ENCODE data around the gene UBE2O.

The UBE2O gene

GRCh38 chr17:76475302-76475701 lies 22.4 kb upstream of the UBE2O start:
- H3K9me2 ChIP-seq (replicated peaks; ENCODE audit: control insufficient read depth, low read length) = no peaks in the 10 kb centered on the region
- H3K4me1 ChIP-seq (ENCODE audit: control insufficient read depth, low read length) = peaks cover 12% of the 10 kb centered on the region
- H3K27me3 ChIP-seq (ENCODE audit: control insufficient read depth, low read length) = no peaks in the 10 kb centered on the region

GRCh38 chr17:76474894-76475293 lies 21.9 kb upstream of the UBE2O start:
- H3F3A ChIP-seq (ENCODE audit: control insufficient read depth, insufficient read depth) = no peaks in the 10 kb centered on the region
- H4K20me1 ChIP-seq (ENCODE audit: control insufficient read depth, insufficient read depth, low read depth, low read length) = no peaks in the 10 kb centered on the region
- H3K79me2 ChIP-seq (ENCODE audit: control insufficient read depth, low read length) = no peaks in the 10 kb centered on the region; the same call in 1 of the 2 replicates
- H3K27ac ChIP-seq (ENCODE audit: low read depth, low read length) = no peak overlapping the region
- peaks cover 61% of the 10 kb centered on the region for H3K36me3 ChIP-seq (ENCODE audit: control insufficient read depth, low read length)
- TF ChIP-seq CTCF (IDR thresholded peaks at IDR 0.05; ENCODE audit: low read depth, low read length, poor library complexity, severe bottlenecking) = no peak
- no peak for TF ChIP-seq EZH2phosphoT487 (IDR thresholded peaks at IDR 0.05; ENCODE audit: borderline replicate concordance, low read length)
- no peak overlapping the region for H3K4me3 ChIP-seq (ENCODE audit: low read length)
- H3K4me1 ChIP-seq (ENCODE audit: control insufficient read depth, low read length) = peaks cover 8% of the 10 kb centered on the region
- H3K27me3 ChIP-seq (ENCODE audit: control insufficient read depth, low read length) = no peaks in the 10 kb centered on the region
- no peaks in the 10 kb centered on the region for H3K9me3 ChIP-seq (ENCODE audit: control insufficient read depth, insufficient read depth, low read length)
- no peaks in the 10 kb centered on the region for H3K9me2 ChIP-seq (replicated peaks; ENCODE audit: control insufficient read depth, low read length)
- no peak overlapping the region for H3K4me2 ChIP-seq (ENCODE audit: low read length)

More at GRCh38 chr17:76475302-76475701, 22.4 kb upstream of the UBE2O start:
- H4K20me1 ChIP-seq (ENCODE audit: control insufficient read depth, insufficient read depth, low read depth, low read length) = no peaks in the 10 kb centered on the region
- H3K79me2 ChIP-seq (ENCODE audit: control insufficient read depth, low read length) = no peaks in the 10 kb centered on the region; the same call in 1 of the 2 replicates
- H3K4me2 ChIP-seq (ENCODE audit: low read length) = no peak overlapping the region
- no peak for TF ChIP-seq EZH2phosphoT487 (IDR thresholded peaks at IDR 0.05; ENCODE audit: borderline replicate concordance, low read length)
- TF ChIP-seq CTCF (IDR thresholded peaks at IDR 0.05; ENCODE audit: low read depth, low read length, poor library complexity, severe bottlenecking) = no peak
- no peaks in the 10 kb centered on the region for H3K9me3 ChIP-seq (ENCODE audit: control insufficient read depth, insufficient read depth, low read length)
- H3F3A ChIP-seq (ENCODE audit: control insufficient read depth, insufficient read depth) = no peaks in the 10 kb centered on the region
- H3K27ac ChIP-seq (ENCODE audit: low read depth, low read length) = no peak overlapping the region
- peaks cover 61% of the 10 kb centered on the region for H3K36me3 ChIP-seq (ENCODE audit: control insufficient read depth, low read length)
- H3K4me3 ChIP-seq (ENCODE audit: low read length) = no peak overlapping the region

GRCh38 chr17:76474238-76474637 lies 21.3 kb upstream of the UBE2O start:
- TF ChIP-seq CTCF (IDR thresholded peaks at IDR 0.05; ENCODE audit: low read depth, low read length, poor library complexity, severe bottlenecking) (no peak), EZH2phosphoT487 (IDR thresholded peaks at IDR 0.05; ENCODE audit: borderline replicate concordance, low read length) (no peak)
- no peak overlapping the region for H3K4me2 ChIP-seq (ENCODE audit: low read length)
- H3K4me1 ChIP-seq (ENCODE audit: control insufficient read depth, low read length) = peaks cover 3% of the 10 kb centered on the region
- peaks cover 57% of the 10 kb centered on the region for H3K36me3 ChIP-seq (ENCODE audit: control insufficient read depth, low read length)
- H3K9me2 ChIP-seq (replicated peaks; ENCODE audit: control insufficient read depth, low read length) = no peaks in the 10 kb centered on the region
- no peaks in the 10 kb centered on the region for H3F3A ChIP-seq (ENCODE audit: control insufficient read depth, insufficient read depth)
- no peaks in the 10 kb centered on the region for H3K27me3 ChIP-seq (ENCODE audit: control insufficient read depth, low read length)
- H3K9me3 ChIP-seq (ENCODE audit: control insufficient read depth, insufficient read depth, low read length) = no peaks in the 10 kb centered on the region
- no peaks in the 10 kb centered on the region; the same call in 1 of the 2 replicates for H3K79me2 ChIP-seq (ENCODE audit: control insufficient read depth, low read length)
- H4K20me1 ChIP-seq (ENCODE audit: control insufficient read depth, insufficient read depth, low read depth, low read length) = no peaks in the 10 kb centered on the region
- no peak overlapping the region for H3K27ac ChIP-seq (ENCODE audit: low read depth, low read length)
- no peak overlapping the region for H3K4me3 ChIP-seq (ENCODE audit: low read length)
